Brain pericyte (primary cell): ENCODE measurements around the gene DHX40.
"Not testable (repeated sequence)": the region's sequence is repeated elsewhere in the genome, so short reads cannot be mapped to it uniquely, and the experiment has no call there.

ENCODE experiments used
- DNase-seq: peaks from one replicate; pipeline ENCODE4 v3.0.0-alpha.2; 2012; ENCODE audit warnings: low read depth, low spot score

DHX40 gene

GRCh38 chr17:59565171-59565958, at the start of gene DHX40:
TSS of gene DHX40 (plus strand) at chr17:59565610. CDS start at chr17:59565672, 62 bp downstream.
- peak; percentile 79 for DNase-seq

- no peak for DNase-seq
Measured at GRCh38 chr17:59516451-59516850, 49.0 kb upstream of the DHX40 start.

DNA sequence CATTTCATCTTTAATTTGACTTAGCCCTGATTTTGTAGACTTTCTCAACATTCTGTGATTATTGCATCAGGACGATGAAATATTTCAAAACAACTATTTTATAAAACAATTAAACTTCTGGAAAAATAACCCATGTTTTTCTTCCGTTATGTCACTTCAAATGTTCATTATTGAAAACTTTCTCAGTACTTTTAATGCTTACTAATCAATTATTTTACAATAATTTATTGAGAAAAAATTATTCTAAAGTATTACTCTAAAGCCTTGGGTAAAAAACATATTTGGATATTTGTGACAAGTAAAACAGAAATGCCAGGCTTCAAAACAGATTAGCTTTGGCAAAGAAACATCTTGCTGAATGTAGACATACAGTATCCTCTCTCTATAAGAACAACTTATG, 46.3 kb upstream of the DHX40 start:
- DNase-seq, result no peak

GRCh38 chr17:59520251-59520650, 45.2 kb upstream of the DHX40 start:
- DNase-seq, result no peak

- no peak for DNase-seq
Measured at GRCh38 chr17:59521465-59522126, 43.8 kb upstream of the DHX40 start.

- DNase-seq, result not testable (repeated sequence)
Measured at GRCh38 chr17:59524930-59525329, 40.5 kb upstream of the DHX40 start.

DNA sequence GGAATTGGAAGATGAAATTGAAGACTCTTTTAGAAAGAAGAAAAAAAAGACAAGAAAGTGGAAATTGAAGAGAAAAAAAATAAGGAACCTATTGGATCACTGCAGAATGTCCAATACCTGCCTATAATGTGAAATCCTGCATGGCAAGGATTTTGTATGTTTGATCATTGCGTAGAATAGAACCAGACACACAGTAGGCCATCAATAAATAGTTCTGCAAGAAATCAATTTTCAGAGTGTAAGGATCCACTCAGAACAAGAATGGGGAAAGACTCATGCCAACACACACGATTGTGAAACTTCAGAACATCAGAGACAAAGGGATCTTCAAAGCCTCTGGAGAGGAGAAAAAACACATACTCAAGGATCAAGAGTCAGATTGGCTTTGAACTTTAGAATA, 39.7 kb upstream of the DHX40 start:
- no peak for DNase-seq

- DNase-seq, result no peak
Measured at GRCh38 chr17:59526451-59526850, 39.0 kb upstream of the DHX40 start.

- no peak for DNase-seq
Measured at GRCh38 chr17:59527325-59527917, 38.0 kb upstream of the DHX40 start.

GRCh38 chr17:59527931-59528330, 37.5 kb upstream of the DHX40 start:
- no peak for DNase-seq

DNA sequence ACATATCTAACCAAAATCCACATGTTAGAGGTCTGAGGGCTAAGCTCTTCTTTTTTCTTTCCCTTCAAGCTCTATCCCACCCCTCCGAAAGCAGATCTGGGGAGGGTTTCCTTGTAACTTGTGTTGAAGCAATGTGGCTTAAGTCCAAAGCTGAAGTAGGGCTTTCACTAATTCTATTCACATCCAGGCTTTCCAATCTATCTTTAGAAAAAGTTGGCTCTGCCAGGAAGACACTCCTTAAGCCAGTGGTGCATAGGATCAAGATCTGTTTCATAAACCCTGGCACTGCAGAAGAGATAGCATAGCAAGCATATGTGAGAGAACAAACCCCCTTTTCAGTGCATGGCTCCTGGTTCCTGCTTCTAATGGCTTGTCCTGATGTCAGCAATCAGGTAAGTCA, 34.9 kb upstream of the DHX40 start:
- no peak for DNase-seq

DNA sequence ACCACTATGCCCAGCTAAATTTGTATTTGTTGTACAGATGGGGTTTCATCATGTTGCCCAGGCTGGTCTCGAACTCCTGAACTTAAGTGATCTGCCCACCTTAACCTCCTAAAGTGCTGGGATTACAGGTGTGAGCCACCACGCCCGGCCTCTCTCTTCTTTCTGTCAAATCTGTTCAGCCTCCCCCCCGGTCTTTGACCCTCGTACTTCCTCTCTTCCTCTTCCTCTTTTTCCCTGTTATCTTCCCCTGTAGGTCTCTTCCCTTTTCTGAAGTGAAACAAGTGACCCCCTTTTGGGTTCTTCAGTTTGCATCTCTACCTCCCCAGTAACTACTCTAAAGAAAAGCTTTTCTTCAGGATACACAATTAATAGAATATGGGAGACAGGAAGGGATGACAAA, 31.7 kb upstream of the DHX40 start:
- DNase-seq, result no peak

GRCh38 chr17:59534583-59534982, 30.8 kb upstream of the DHX40 start:
- DNase-seq, result no peak

- no peak for DNase-seq
Measured at GRCh38 chr17:59538195-59538909, 27.1 kb upstream of the DHX40 start.

- DNase-seq, result no peak
Measured at GRCh38 chr17:59542960-59543635, 22.3 kb upstream of the DHX40 start.

- no peak for DNase-seq
Measured at GRCh38 chr17:59545942-59546341, 19.5 kb upstream of the DHX40 start.

DNA sequence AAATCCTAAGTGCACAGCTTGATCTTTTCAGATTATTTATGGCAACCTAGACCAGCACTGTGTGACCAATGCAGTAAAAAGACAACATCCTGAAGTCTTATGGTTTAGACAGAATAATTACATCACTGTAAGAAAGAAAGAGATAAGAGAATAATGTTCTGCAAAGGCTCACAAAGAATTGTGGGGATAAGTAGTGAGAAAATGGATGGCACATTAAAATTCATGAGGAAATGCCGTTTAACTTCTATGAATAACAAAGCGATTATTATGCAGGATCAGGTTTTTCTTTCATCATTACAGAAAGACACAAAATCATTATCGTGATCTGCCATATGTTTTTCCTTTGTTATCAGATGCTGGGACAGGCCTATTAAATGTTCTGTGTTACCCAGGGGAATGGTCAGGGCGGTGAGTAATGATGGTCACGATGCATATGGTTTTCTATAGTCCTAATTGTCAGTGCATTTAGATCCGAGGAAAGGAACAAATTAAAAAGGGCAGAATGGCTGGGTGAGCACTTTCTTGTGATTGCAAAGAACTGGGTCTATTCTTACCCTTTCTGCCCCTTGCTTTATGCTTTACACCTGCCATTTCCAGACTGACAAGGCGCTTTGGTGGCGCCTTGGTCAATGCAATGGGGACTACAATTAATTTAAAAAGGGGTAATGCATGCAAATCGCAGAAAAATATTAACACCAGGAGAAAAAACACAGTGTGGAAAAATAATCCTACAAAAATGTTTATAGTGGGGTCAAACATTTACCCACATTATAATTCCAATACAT, 18.1 kb upstream of the DHX40 start:
- DNase-seq, result no peak

DNA sequence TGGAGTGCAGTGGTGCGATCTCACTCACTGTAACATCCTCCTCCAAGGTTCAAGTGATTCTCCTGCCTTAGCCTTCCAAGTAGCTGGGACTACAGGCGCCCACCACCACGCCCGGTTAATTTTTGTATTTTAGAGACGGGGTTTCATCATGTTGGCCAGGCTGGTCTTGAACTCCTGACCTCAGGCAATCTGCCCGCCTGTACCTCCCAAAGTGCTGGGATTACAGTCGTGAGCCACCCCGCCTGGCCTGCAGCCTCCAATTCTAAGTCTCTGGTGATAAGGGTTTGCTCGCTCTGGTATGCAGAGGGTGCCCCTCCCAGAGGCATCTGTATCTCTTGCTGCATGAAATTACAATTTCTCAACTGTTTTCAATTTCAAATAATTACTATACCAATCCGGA, 16.4 kb upstream of the DHX40 start:
- DNase-seq, result not testable (repeated sequence)

DNA sequence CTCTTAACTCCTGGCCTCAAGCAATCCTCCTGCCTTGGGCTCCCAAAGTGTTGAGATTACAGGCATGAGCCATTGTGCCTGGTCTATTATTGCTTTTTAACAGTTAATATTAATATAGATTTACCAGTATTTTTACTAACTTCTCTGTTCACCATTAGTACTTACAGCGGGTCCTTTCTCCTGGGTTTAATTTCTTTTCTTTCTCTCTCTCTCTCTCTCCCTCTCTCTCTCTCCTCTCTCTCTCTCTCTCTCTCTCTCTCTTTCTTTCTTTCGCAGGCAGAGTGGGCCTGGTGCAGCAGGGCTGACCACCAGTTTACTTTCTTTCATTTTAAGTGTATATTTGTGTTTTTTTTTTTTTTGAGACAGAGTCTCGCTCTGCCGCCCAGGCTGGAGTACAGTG, 14.7 kb upstream of the DHX40 start:
- DNase-seq, result no peak

DNA sequence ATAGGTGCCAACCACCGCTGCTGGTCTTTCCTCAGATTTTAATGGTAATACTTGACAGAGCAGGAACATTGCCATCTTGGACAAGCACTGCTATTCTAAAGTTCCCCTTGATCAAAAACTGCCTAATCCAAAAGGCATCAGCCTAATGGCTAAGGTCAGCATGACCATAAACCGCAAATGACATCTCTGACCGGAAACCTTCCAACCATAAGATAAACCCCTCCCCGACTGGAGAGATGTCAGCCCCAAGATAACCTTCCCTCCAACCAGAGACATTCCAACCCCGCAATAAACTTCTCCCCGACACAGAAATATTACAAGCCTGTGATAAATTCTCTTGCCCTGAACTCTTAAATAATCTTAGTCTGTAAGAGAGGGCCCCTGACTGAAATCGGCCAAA, 7.4 kb upstream of the DHX40 start:
- no peak for DNase-seq

DNA sequence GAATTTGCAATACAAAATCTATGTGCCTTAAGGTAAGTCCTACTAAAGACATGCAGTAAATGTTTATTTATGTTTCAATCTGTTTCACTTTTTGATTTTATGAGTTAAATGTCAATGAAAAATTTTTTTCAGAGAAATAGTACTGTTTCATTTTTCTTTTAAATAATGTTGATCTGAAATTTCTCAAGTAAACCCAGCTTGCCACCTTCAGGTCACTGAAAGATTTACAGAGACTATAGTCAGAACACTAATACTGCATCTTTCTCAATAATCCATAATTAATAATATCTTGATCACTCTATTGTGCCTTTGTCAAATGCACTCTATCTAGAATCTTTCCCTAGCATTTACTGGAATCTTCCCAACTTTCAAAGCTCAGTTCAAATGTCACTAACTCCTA, 6.5 kb upstream of the DHX40 start:
- no peak for DNase-seq
